Activated T-cell treated with anti-CD3 and anti-CD28 coated beads for 48 hours (primary cell): ENCODE measurements around the gene PTRH2.
"Not testable (repeated sequence)": the region's sequence is repeated elsewhere in the genome, so short reads cannot be mapped to it uniquely, and the experiment has no call there.

Experiments used
- DNase-seq: peaks from one replicate; pipeline ENCODE4 v3.0.0-alpha.2; 2020; ENCODE audit warnings: low read depth

PTRH2 gene

GRCh38 chr17:59669411-59669810 lies 37.8 kb downstream of the PTRH2 start:
- DNase-seq: no peak

- DNase-seq: no peak
Measured at GRCh38 chr17:59668816-59669215, 38.4 kb downstream of the PTRH2 start.

GRCh38 chr17:59666235-59666634 lies 41.0 kb downstream of the PTRH2 start:
- DNase-seq: no peak

DNA sequence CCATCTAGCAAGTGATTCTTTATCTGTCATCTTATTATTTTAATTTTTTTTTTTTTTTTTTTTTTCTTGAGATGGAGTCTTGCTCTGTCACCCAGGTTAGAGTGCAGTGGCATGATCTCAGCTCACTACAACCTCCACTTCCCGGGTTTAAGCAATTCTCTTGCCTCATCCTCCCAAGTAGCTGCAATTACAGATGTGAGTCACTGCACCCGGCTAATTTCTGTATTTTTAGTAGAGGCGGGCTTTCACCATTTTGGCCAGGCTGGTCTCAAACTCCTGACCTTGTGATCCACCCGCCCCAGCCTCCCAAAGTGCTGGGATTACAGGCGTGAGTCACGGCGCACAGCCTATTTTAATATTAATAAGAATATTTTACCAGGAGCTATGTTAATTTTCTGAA lies 50.6 kb downstream of the PTRH2 start:
- DNase-seq: not testable (repeated sequence)

GRCh38 chr17:59652119-59652518 lies 55.1 kb downstream of the PTRH2 start:
- no peak for DNase-seq

- no peak for DNase-seq
Measured at GRCh38 chr17:59651346-59651745, 55.9 kb downstream of the PTRH2 start.

GRCh38 chr17:59650642-59651041 lies 56.6 kb downstream of the PTRH2 start:
- no peak for DNase-seq

DNA sequence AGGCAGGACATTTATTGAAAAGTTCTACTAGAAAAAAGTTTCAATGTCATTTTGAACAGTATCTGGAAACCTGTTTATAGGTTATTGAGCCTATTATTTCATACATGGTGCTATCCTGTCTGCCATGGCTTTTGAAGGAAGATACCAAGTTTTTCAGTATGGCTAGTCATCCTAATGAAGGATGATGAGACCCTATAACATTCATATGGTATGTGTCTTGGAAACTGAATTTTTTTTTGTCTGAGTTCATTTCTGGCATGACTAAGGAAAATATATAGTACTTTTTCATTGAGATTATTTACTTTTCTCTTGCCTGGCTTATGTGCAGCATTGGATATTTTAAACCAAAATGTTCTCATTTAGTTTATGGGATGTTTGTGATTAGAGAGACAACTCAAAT lies 57.3 kb downstream of the PTRH2 start:
- DNase-seq: no peak
